ENCODE results near the gene GARIN5A.

GARIN5A gene

GRCh38 chr19:50434525-50434924 is 42.1 kb downstream of the GARIN5A start:
- no peak for TF ChIP-seq CTCF (conservative IDR thresholded peaks at IDR 0.05; ENCODE audit: low read depth, low read length)
- Histone ChIP-seq H3K4me3 (IDR thresholded peaks at IDR 0.05; ENCODE audit: insufficient read depth, low read depth, low read length) (no peak overlapping the region), H2AFZ (ENCODE audit: low read depth) (no peak overlapping the region), H3K9ac (no peak overlapping the region), H3K27ac (no peak overlapping the region), H3K79me2 (ENCODE audit: insufficient read depth, low read depth) (no peaks in the 10 kb centered on the region), H3K4me1 (ENCODE audit: low read depth, poor library complexity, severe bottlenecking) (peaks cover 23% of the 10 kb centered on the region), H3K36me3 (ENCODE audit: insufficient read depth) (no peaks in the 10 kb centered on the region), H3K4me2 (no peak overlapping the region; the same call in 1 of the 2 replicates), H4K20me1 (ENCODE audit: insufficient read depth) (no peaks in the 10 kb centered on the region), H3K27me3 (ENCODE audit: insufficient read depth, low read depth) (peaks cover 68% of the 10 kb centered on the region)

- no peaks in the 10 kb centered on the region for H3K36me3 ChIP-seq (ENCODE audit: insufficient read depth)
- H3K4me2 ChIP-seq, result no peak overlapping the region; the same call in 1 of the 2 replicates
- peaks cover 61% of the 10 kb centered on the region for H3K27me3 ChIP-seq (ENCODE audit: insufficient read depth, low read depth)
- TF ChIP-seq CTCF (conservative IDR thresholded peaks at IDR 0.05; ENCODE audit: low read depth, low read length), result no peak
- no peaks in the 10 kb centered on the region for H4K20me1 ChIP-seq (ENCODE audit: insufficient read depth)
- H2AFZ ChIP-seq (ENCODE audit: low read depth), result no peak overlapping the region
- H3K4me1 ChIP-seq (ENCODE audit: low read depth, poor library complexity, severe bottlenecking), result peaks cover 23% of the 10 kb centered on the region
- no peak overlapping the region for H3K4me3 ChIP-seq (IDR thresholded peaks at IDR 0.05; ENCODE audit: insufficient read depth, low read depth, low read length)
- H3K9ac ChIP-seq, result no peak overlapping the region
- no peak overlapping the region for H3K27ac ChIP-seq
- no peaks in the 10 kb centered on the region for H3K79me2 ChIP-seq (ENCODE audit: insufficient read depth, low read depth)
These were observed 43.2 kb downstream of the GARIN5A start for GRCh38 chr19:50433201-50434180.

GRCh38 chr19:50432221-50433028 is 44.2 kb downstream of the GARIN5A start, which contains the start of gene MYBPC2:
Gene MYBPC2 (plus strand): TSS chr19:50432892. CDS start chr19:50432954, 62 bp downstream.
- Histone ChIP-seq H3K4me1 (ENCODE audit: low read depth, poor library complexity, severe bottlenecking) (peaks cover 23% of the 10 kb centered on the region), H3K36me3 (ENCODE audit: insufficient read depth) (no peaks in the 10 kb centered on the region), H3K9ac (peak within 1 kb of the TSS; percentile 25; the same call in 1 of the 2 replicates), H2AFZ (ENCODE audit: low read depth) (peak within 1 kb of the TSS; percentile 76), H4K20me1 (ENCODE audit: insufficient read depth) (no peaks in the 10 kb centered on the region), H3K79me2 (ENCODE audit: insufficient read depth, low read depth) (no peaks in the 10 kb centered on the region), H3K4me2 (peak within 1 kb of the TSS; percentile 78), H3K27me3 (ENCODE audit: insufficient read depth, low read depth) (peaks cover 52% of the 10 kb centered on the region), H3K4me3 (IDR thresholded peaks at IDR 0.05; ENCODE audit: insufficient read depth, low read depth, low read length) (no peak within 1 kb of the TSS), H3K27ac (no peak within 1 kb of the TSS)
- TF ChIP-seq CTCF (conservative IDR thresholded peaks at IDR 0.05; ENCODE audit: low read depth, low read length), result no peak

GRCh38 chr19:50431343-50432220 is 45.1 kb downstream of the GARIN5A start:
- Histone ChIP-seq H3K4me1 (ENCODE audit: low read depth, poor library complexity, severe bottlenecking) (peaks cover 23% of the 10 kb centered on the region), H3K27me3 (ENCODE audit: insufficient read depth, low read depth) (peaks cover 44% of the 10 kb centered on the region), H3K79me2 (ENCODE audit: insufficient read depth, low read depth) (no peaks in the 10 kb centered on the region), H3K36me3 (ENCODE audit: insufficient read depth) (no peaks in the 10 kb centered on the region), H3K9ac (no peak overlapping the region), H2AFZ (ENCODE audit: low read depth) (peak overlapping the region; percentile 74), H4K20me1 (ENCODE audit: insufficient read depth) (no peaks in the 10 kb centered on the region), H3K4me3 (IDR thresholded peaks at IDR 0.05; ENCODE audit: insufficient read depth, low read depth, low read length) (no peak overlapping the region), H3K27ac (no peak overlapping the region), H3K4me2 (peak overlapping the region; percentile 78)
- no peak for TF ChIP-seq CTCF (conservative IDR thresholded peaks at IDR 0.05; ENCODE audit: low read depth, low read length)

Data from KMS-11 (cell line).